GM21423 (cell line): ENCODE data around the gene SPTB.

Experiments used
- ATAC-seq: cut with Tn5 transposase; IDR thresholded peaks from one replicate; pipeline ENCODE4 v1.9.1; 2021; ENCODE audit warnings: mild to moderate bottlenecking, moderate library complexity; ENCODE audit not compliant: unreplicated experiment

The SPTB gene

DNA sequence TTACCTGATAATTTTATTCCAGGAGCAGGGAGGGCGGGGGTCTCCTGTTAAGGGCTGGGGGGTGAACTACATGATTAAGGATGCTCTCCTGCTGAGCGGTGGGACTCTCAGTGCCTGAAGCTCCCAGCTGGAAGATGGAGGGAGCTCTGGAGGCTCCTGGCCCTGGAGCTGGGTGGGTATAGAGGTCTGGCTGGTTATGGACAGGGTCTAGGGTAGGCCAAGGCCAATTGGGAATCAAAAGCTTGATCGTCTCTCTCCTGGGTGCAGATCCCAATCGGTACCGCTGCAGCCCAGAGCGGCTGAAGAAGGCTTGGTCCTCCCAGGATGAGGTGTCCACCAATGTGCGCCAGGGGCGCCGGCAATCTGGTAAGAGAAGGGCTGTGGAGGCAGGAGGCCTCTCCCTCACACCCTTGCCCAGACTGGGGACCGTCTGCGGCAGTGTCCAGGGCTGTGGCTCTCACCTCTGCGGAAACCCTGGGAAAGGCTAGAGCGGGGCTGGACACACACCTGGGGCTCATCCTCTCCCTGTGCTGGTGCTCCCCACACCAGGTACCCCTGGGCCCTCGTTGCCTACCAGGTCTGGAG lies 147.1 kb downstream of the SPTB start:
- no peak for ATAC-seq

DNA sequence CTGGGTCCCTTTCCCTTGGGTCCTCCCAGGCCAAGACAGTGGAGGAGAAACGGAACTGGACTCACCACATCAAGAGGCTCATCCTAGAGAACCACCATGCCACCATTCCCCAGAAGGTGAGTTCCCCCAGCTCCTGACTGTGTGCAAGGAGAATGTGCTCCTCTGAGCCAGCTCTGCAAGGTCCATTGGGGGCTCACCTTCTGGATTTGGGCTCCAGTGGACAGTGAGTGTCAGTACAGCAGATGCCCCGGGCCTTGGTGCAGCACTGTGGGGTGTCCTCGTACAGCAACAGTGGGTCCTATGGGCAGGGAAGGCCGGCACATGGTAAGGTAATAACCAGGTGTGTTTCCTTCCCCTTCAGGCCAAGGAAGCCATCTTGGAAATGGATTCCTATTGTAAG lies 147.6 kb downstream of the SPTB start:
- no peak for ATAC-seq

DNA sequence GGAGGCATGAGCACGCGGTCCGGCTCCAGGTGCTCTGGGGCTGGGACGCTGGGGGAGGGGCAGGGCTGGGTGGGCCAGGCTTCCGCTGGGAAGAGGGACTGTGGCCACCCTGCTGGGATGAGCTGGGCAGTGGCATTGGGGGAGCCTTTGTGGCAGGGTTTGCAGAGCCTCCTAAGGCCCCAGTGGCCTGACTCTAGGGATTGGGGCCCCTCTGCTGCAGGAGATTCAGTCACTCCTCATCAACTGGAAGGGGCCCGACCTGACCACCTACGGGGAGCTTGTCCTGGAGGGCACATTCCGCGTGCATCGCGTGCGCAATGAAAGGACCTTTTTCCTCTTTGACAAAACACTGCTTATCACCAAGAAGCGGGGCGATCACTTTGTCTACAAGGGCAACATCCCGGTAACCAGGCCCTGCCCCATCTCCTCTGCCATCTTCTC lies 148.5 kb downstream of the SPTB start:
- ATAC-seq = no peak

DNA sequence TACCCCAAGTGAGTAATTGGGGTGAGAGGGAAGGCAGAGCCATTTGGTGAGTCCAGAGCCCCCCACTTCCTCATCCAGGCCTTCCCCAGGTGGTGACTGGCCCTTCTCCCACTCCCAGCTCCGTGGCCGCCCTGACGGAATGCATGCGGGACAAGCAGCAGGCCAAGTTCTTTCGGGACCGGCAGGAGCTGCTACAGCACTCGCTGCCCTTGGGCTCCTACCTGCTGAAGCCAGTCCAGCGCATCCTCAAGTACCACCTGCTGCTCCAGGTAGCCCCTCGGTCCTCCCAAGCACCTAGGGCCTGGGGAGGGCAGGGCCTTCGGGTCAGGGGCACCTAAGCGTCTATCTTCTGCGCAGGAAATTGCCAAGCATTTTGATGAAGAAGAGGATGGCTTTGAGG lies 149.0 kb downstream of the SPTB start:
- ATAC-seq = no peak

DNA sequence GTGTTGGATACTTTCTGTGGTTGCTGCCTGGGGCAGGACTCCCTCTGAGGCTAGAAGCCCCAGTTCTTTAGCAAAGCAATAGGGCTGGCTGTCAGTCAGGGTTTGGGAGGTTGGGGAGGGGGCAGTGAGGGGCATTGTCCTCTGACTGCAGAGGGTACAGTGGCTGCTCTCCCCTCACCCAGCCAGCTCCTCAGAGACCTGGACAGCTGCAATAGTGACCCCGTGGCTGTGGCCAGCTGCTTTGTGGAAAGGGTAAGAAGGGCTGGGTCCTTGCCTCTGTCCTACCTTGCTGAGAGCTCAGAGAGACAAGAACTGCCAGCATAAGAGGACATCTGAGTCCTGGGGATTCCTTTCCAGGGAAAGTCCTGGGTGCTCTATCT lies 149.7 kb downstream of the SPTB start:
- no peak for ATAC-seq

DNA sequence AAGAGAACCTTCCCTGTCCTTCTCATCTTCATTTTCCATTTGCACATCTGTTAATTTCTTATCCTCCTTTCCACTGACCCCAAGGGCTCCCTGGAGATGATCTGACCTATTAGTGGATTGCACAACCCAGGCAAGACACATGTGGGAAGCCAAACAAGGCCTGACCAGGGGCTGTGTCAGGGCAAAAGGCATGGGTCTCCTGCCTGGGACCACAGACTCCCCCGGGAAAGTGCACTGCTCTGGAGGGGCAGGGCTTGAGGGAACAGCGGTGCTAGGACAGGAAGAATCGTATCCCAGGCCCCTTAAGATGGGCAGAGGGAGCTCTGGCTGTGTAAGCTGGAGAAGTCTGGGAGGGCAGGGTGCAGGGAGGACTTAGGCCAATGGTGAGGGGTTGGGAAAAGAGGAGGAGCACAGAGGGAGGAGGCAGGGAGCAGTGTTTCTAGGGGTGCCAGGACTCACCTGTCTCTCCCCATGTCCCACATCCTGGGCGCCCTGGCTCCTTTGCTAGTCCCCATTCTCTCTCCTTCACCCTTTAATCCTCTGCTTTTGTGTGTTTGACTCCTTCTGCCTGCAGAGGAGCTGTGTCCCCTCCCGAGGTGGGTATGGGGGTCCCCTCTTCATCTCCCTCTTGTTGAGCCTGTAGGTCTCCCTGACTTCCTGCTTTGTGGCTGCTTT lies 150.2 kb downstream of the SPTB start:
- no peak for ATAC-seq

DNA sequence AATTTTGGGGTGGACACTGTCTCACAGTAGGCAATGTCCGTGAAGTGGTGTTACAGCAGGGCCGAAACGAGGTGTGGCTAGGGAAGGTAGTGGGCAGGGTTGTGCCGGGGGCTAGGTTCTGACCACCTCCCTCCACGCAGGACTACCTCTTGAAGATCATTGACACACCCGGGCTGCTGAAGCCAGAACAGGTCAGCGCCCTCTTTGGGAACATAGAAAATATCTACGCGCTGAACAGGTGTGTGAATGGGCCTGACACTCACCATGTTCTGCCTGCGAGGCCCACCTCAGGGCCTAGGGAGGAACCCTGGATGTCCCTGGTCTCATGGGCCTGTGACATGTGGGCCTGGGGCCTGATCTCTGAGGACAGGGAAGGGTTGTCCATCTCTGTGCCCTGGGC lies 150.9 kb downstream of the SPTB start:
- ATAC-seq = no peak

DNA sequence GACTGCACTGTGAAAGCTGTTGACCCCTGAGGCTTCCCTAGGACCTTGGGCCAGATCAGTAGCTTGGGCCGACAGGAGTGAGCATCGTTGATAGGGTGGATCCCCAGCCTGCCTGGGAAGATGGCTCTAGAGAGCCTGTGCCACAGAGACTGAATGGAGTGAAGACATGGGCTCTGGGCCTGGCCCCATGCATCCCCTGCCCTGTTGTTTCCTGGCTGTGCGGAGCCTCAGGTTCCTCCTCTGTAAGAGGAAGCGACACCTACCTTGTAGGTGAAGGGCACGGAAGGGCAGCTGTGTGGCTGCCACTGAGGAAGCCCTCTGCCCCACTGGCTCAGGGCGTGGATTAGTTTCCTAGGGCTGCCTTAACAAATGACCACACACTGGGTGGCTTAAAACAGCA lies 151.6 kb downstream of the SPTB start:
- ATAC-seq = no peak

DNA sequence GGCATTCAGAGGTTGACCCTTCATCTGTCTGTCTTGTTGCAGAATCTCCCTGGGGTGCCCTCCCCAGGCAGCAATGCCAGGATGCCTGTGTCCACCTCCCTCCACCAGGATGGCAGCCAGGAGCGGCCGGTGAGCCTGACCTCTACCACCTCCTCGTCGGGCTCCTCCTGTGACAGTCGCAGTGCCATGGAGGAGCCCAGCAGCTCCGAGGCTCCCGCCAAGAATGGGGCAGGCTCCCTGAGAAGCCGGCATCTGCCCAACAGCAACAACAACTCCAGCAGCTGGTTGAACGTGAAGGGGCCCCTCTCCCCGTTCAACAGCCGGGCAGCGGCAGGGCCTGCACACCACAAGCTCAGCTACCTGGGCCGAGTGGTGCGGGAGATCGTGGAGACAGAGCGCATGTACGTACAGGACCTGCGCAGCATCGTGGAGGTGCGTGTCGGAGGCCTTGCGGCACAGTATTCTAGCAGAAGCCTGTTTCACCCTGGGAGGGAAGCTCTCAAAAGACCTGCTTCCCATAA lies 152.1 kb downstream of the SPTB start:
- no peak for ATAC-seq

DNA sequence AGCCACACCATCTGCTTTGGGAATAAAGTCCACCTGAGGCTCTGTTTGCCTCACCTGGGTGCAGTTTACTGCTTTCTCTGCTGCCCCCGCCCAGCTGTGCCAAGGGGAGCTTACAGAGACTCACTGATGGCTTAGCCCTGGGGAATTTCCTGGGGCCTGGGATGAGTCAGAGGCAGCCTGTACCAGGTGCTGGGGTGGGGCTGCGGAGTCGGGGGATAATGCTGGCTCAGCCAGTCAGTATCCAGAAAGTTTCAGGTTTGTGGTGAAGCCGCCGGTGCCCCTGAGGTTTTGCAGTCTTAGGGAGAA lies 153.2 kb downstream of the SPTB start:
- no peak for ATAC-seq

DNA sequence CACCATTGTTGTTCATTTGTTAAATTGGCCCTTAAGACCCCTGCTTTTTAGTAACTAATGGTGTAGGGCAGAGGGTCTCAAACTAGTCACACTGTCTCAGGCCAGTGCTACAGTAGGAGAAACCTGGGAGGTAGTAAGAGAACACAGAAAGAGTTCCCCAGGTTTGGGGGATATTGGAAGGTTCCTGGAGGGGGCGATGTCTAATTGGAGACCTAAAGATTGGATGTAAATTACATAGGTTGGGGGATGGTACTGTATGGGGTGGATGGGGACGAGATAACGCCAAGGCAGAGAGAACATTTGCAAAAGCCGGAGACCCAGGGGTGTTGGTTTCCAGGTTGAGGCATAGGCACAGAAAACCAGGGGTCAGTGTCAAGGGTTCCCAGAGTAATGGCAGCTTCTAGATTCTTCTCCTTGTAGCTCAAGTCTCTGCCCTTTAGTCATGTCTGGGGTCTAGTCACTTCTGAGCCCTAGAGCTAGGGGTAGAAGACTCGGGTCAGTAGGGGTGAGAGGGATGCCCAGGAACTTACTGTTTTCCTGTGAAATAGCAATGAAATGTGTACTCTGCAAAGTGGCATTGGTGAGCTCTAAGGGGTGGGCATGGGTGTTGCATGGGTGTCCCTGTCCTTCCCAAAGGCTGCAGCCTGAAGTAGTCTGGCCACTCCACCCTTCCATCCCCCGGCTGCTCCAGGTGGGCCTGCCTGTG lies 153.7 kb downstream of the SPTB start:
- no peak for ATAC-seq

DNA sequence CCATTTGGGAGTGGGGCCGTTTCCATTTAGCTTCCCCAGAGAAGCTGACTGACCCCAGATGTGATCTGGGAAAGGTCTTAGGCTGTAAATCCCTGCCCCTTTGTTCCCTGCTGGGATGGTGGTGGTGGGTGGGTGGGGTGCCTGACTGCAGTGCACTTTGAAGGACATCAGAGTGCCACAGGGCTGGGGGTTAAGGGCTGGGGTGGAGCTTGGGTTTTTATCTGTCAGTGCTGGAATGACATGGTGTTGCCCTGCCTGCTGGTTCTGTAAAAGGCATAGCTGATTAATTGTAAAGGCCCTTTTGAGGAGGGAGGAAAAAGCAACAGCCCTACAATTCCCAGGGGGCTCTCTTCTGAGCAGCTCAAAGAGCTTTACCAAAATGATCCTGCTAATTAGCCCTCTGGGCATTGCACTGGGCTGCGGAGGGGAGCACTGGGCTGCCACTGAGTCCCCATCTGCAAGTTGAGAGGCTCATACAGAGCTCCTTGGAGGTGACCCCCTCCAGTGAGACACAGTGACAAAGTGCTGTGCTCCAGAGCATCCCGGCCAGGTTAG lies 154.4 kb downstream of the SPTB start:
- ATAC-seq = no peak

DNA sequence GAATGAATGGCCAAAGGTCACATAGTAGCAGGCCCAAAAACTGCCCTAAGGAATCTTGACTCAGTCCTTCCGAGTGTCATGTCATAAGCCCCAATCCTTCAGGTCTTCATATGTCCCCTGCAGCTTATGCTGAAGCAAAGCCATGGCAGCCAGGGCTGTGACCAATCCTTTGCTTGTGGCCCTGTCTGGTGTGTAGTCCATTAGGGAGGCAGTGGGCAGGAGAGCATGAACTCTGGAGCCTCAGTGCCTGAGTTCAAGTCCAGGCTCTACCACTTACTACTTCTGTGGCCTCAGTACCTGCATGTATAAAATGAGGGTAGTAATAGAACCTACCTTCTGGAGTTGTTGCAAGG lies 155.2 kb downstream of the SPTB start:
- no peak for ATAC-seq

DNA sequence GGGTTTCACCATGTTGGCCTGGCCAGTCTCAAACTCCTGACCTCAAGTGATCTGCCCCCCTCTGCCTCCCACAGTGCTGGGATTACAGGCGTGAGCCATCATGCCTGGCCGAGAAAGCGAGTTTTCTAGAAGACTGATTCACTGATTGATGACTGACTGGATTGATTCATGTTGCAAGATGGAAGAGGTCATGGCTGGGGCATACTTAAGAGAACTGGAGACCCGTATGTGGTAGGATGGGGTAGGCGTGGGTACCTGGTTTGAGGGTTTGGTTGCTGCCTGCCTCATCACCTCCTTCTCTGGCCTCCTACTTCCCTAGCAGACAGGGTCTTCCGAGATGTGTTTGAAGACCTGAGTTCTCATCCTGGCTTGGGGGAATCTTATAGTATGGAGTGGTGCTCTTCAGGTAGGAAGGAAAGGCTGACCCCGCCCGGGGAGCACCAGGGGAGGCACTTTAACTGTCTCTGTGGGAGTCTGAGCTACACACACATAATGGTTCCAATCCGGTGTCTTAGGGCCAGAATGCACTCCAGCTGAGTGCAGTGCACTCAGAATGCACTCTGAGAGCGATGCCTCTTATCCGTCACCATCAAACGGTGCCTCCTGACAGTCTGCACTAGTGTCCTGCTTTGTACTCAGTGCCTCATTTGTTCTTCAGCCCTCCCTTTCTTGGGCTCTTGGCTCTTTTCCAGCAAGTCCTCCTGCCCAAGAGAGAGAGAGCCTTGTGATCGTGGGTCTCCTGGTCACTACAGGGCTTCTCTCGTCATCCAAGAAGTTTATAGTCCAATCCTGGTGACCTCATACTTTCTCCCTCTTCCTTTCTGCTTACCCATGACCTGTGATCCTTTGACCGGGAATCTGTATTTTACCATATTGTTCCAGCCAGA lies 155.8 kb downstream of the SPTB start:
- no peak for ATAC-seq

DNA sequence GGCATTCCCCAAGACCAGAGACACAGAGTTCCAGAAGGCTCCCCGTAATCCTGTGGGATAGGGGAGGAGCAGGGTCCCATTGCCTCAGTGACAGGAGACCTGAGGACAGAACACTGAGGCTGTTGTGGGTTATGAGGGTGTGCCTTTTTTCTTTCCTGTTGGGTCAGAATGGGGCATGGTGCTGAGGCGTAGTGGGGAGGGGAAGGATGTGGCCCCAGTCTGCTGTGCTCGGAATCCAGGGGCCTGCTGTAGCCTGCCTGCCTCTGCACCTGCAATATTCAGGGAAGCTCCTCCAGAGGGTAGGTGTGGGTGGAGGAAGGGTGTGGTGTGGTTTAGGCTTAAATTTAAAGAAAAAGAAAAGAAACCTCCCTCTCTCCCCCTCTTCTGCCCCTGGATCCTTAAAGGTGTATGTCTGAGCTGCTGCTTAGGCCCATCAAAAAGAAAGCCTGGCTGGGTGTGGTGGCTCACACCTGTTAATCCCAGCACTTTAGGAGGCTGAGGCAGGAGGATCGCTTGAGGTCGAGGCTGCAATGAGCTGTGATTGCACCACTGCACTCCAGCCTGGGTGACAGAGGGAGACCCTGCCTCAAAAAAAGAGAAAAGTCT lies 156.8 kb downstream of the SPTB start:
- ATAC-seq = no peak

DNA sequence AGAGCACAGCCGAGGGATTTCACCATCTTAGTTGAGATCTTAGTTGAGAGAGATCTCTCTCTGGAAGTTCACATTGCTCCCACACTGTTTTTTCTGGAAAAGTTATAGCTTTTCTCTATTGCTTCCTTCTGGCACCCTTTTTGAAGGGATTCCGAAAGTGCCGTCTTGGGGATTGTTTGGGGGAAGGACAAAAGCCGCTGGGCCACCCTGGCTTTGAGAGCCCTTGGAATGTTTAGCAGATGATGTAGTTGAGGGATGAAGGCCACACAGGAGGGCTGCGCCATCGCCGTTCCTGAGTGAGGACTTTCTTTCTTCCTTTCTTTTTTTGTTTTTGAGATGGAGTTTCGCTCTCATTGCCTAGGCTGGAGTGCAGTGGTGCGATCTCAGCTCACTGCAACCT lies 157.8 kb downstream of the SPTB start:
- no peak for ATAC-seq

DNA sequence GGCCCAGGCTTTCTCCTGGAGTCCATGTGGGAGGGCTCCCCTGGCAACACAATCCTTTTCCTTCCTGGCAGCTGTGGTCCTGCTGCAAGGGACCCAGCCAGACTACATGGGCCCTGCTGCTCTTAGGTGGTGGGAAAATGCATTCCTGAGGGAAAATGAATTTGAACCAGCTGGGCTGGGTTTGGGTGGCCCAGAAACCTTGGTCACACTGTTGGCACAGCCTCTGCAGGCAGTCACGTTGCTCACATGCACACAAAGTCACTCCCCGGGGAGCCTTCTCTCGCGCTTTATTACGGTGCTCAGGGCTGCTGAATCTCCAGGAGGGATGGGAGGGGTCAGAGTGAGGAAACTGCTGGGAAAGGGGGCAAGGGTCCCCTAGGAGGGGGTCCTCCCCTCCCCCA lies 158.3 kb downstream of the SPTB start:
- ATAC-seq = no peak

DNA sequence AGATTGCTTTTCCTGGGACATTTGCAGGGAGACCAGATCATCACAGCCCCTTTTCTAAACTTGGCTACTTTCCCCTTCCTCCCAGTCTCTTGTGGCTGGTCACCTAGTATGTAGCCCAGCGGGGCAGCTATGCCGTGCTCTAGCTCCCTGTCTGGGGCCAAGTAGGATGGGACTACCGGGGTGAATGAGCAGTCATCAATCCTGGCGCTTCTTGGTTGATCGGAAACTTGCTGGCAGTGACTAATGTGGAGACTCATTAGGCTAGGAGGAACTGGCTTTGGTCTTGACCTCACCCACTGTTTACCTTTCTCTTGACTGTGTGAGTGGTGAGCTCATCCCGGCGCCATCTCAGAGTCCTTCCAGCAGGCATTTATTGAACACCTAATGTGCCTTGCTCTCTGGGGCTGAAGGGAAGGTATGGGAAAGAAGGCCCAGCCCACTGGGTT lies 159.6 kb downstream of the SPTB start:
- ATAC-seq = no peak

DNA sequence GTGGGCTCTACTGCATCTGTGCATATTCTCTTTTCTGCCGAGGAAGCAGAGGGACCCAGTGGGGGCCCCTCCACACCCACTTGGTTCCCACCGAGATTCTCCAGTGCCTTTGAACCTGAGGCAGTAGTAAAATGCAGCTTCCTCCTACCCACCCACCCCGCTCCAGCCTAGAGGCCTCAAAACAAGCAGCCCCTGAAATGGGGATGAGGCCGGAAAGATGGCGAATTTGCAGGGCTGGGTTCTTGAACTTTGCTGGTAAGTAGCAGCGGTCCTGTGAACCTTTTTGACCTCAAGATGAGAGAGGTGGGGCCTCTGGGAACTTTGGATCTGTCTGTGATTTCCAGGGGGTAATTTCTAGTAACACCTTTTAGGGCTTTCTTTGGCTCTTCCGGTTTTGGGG lies 160.1 kb downstream of the SPTB start:
- ATAC-seq = no peak

DNA sequence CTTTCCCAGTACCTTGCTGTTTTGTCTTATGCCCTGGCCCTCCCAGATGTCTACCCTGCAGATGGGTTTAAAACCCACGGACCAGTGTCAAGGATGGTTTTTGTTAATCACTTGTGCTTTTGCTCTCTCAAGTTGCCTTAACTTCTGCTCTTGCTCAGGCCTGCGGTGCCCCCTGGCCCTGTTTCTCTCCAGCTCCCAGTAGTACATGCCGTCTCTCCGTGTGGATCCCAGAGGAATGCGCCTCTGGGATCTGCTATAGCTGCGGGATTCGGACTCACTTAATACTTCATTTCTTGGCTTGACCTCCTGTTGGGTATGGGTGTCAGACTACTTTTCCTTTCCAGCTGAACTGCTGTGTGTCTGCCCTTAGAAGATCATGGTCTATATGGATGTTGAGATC lies 160.9 kb downstream of the SPTB start:
- ATAC-seq = no peak

DNA sequence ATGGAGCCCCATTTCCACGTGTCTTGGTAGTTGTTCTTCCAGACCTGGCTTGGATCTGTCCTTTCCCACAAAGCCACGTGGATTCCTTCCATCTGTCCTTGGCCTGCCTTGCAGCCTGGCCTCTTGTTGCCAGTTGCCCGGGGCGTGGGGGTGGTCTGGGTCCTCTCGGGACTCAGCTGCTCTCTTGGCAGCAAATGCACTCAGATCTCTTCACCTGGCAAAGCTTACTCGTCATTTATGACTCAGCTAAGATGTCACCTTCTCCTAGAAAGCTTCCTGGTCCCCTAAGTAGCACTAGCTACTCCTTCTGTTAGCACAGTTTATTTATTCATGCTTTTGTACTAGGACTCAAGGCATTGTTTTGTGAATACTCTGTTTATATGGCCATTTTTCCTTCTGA lies 161.8 kb downstream of the SPTB start:
- ATAC-seq = no peak
